GM23248 (cell line): ENCODE data around the gene ATP6V0E1.

ENCODE experiments used
- EZH2 ChIP-seq: fragments of 200-600 bp; sonication (generic); IDR thresholded peaks from 2 replicates; pipeline ENCODE4 v1.6.1; 2018; ENCODE audit warnings: antibody characterized with exemption, mild to moderate bottlenecking; ENCODE audit not compliant: insufficient read depth, poor library complexity, severe bottlenecking
- EZH2phosphoT487 ChIP-seq: fragments of 200-600 bp; sonication (generic); IDR thresholded peaks from 2 replicates; pipeline ENCODE4 v1.6.1; 2018; ENCODE audit warnings: antibody characterized with exemption, moderate library complexity, mild to moderate bottlenecking, low read depth; ENCODE audit not compliant: insufficient read depth

GRCh38 chr5:172972552-172972951 is 11.0 kb upstream of the ATP6V0E1 start:
- TF ChIP-seq EZH2: no peak
- no peak for TF ChIP-seq EZH2phosphoT487
